BLaER1 treated with 17β-estradiol and CSF1 and Interleukin-3, amounts not matched to agents 10 nM and 100 nM (cell line): ENCODE results near the gene TRAF4.
A peak's percentile ranks its signal among the peaks of the same experiment; 100 is the strongest.

ENCODE experiments used
- H3K27ac ChIP-seq, 11 experiments: shearing (Covaris generic); formaldehyde crosslinking; 2 replicates each; pipeline ENCODE4 v1.8.1; 2022
- H3K27me3 ChIP-seq, 11 experiments: shearing (Covaris generic); formaldehyde crosslinking; 2 replicates each; pipeline ENCODE4 v1.8.1; 2022
- H3K36me3 ChIP-seq, 11 experiments: shearing (Covaris generic); formaldehyde crosslinking; 2 replicates each; pipeline ENCODE4 v1.8.1; 2022
- H3K4me1 ChIP-seq, 10 experiments: shearing (Covaris generic); formaldehyde crosslinking; 2 replicates each; pipeline ENCODE4 v1.8.1; 2022
- H3K4me2 ChIP-seq, 11 experiments: shearing (Covaris generic); formaldehyde crosslinking; 2 replicates each; pipeline ENCODE4 v1.8.1; 2022
- H3K4me3 ChIP-seq, 10 experiments: shearing (Covaris generic); formaldehyde crosslinking; 2 replicates each; pipeline ENCODE4 v1.8.1; 2022
- H3K9ac ChIP-seq, 11 experiments: shearing (Covaris generic); formaldehyde crosslinking; 2 replicates each; pipeline ENCODE4 v1.8.1; 2022
- H3K9me3 ChIP-seq, 11 experiments: shearing (Covaris generic); formaldehyde crosslinking; replicated peaks in 1 of 11; 2 replicates each; pipeline ENCODE4 v1.8.1; 2022
- H4K20me1 ChIP-seq, 11 experiments: shearing (Covaris generic); formaldehyde crosslinking; 2 replicates each; pipeline ENCODE4 v1.8.1; 2022
- Cebpa-rat ChIP-seq, 11 experiments: shearing (Covaris generic); IDR thresholded peaks; 2 replicates each; pipeline ENCODE4 v1.8.1; 2022

Gene TRAF4

DNA sequence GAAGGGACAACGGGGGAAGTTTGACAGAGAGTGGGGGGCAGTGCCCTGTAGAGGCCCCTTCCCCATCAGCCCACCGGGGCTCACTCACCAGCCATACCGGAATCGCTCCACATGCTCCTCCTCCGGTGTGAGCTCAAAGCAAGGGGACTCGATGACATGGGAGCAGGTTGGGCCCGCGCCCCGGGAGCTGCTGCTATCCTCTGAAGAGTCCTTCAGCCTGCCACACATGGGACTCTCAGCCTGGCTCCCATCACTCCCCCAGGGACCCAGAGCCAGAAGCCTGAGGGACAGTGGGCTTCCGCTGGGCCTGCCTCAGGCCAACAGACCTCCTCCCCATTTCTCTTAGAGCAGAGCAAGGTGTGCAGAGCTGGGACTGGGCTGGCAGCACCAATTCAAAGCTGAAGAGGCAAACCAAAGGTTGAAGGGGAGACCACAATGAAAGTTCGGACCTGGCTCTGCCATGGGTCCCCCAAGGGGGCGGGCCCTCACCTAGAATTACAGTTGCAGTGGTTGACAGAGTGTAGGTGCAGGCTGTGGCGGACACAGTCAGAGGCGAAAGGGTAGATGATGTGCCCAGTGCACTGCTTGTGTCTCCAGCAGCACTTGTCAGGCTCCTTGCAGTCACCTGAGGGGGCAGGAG, 39.5 kb upstream of the TRAF4 start:
- H3K27me3 ChIP-seq, result no peaks in the 10 kb centered on the region
- peaks cover 54 to 71% (median 64%) of the 10 kb centered on the region in 11 experiments for H3K36me3 ChIP-seq
- no peak for TF ChIP-seq Cebpa-rat (IDR thresholded peaks at IDR 0.05)
- no peaks in the 10 kb centered on the region for H3K9me3 ChIP-seq
- H3K4me1 ChIP-seq, result peaks cover 0 to 16% (median 6%) of the 10 kb centered on the region in 10 experiments; a peak in 9 of 20 replicates
- no peak overlapping the region for H3K27ac ChIP-seq
- no peak overlapping the region for H3K4me2 ChIP-seq
- no peak overlapping the region for H3K4me3 ChIP-seq
- H4K20me1 ChIP-seq, result peaks cover 0 to 72% (median 16%) of the 10 kb centered on the region in 11 experiments; a peak in 14 of 22 replicates
- peak overlapping the region in 2 of 11 experiments; percentile 29 to 52; a peak in 2 of 22 replicates for H3K9ac ChIP-seq

GRCh38 chr17:28705074-28705659, 38.6 kb upstream of the TRAF4 start:
- Histone ChIP-seq H3K27me3 (no peaks in the 10 kb centered on the region), H3K4me3 (no peak overlapping the region), H3K4me1 (peaks cover 7 to 24% (median 13%) of the 10 kb centered on the region in 10 experiments), H3K4me2 (0 out of 22 replicates have a peak overlapping the region, but pooled peaks of 1 of the 11 experiments have one; percentile 12), H3K27ac (peak overlapping the region in 2 of 11 experiments; percentile 20 to 42; a peak in 3 of 22 replicates), H3K9ac (peak overlapping the region in 5 of 11 experiments; percentile 8 to 52 (median 38); a peak in 5 of 22 replicates), H4K20me1 (peaks cover 0 to 64% (median 16%) of the 10 kb centered on the region in 11 experiments; a peak in 14 of 22 replicates), H3K36me3 (peaks cover 46 to 63% (median 56%) of the 10 kb centered on the region in 11 experiments), H3K9me3 (no peaks in the 10 kb centered on the region)
- no peak for TF ChIP-seq Cebpa-rat (IDR thresholded peaks at IDR 0.05)

- no peak for TF ChIP-seq Cebpa-rat (IDR thresholded peaks at IDR 0.05)
- peak overlapping the region in 4 of 11 experiments; percentile 29 to 52 (median 38); a peak in 5 of 22 replicates for H3K9ac ChIP-seq
- no peak overlapping the region for H3K4me3 ChIP-seq
- peaks cover 39 to 56% (median 49%) of the 10 kb centered on the region in 11 experiments for H3K36me3 ChIP-seq
- peaks cover 12 to 28% (median 18%) of the 10 kb centered on the region in 10 experiments for H3K4me1 ChIP-seq
- peak overlapping the region in 2 of 11 experiments; percentile 20 to 42; a peak in 3 of 22 replicates for H3K27ac ChIP-seq
- no peaks in the 10 kb centered on the region for H3K27me3 ChIP-seq
- H3K9me3 ChIP-seq, result no peaks in the 10 kb centered on the region
- 0 out of 22 replicates have a peak overlapping the region, but pooled peaks of 1 of the 11 experiments have one; percentile 12 for H3K4me2 ChIP-seq
- H4K20me1 ChIP-seq, result peaks cover 0 to 58% (median 16%) of the 10 kb centered on the region in 11 experiments; a peak in 14 of 22 replicates
These were observed 38.0 kb upstream of the TRAF4 start for GRCh38 chr17:28705728-28706334.

- Histone ChIP-seq H3K9me3 (no peaks in the 10 kb centered on the region), H3K4me1 (peaks cover 15 to 31% (median 21%) of the 10 kb centered on the region in 10 experiments), H3K4me2 (no peak overlapping the region), H3K9ac (no peak overlapping the region), H3K27ac (no peak overlapping the region), H3K27me3 (no peaks in the 10 kb centered on the region), H4K20me1 (peaks cover 0 to 49% (median 16%) of the 10 kb centered on the region in 11 experiments; a peak in 14 of 22 replicates), H3K4me3 (no peak overlapping the region), H3K36me3 (peaks cover 31 to 48% (median 41%) of the 10 kb centered on the region in 11 experiments)
- no peak for TF ChIP-seq Cebpa-rat (IDR thresholded peaks at IDR 0.05)
These were observed 37.1 kb upstream of the TRAF4 start for GRCh38 chr17:28706471-28707338.

DNA sequence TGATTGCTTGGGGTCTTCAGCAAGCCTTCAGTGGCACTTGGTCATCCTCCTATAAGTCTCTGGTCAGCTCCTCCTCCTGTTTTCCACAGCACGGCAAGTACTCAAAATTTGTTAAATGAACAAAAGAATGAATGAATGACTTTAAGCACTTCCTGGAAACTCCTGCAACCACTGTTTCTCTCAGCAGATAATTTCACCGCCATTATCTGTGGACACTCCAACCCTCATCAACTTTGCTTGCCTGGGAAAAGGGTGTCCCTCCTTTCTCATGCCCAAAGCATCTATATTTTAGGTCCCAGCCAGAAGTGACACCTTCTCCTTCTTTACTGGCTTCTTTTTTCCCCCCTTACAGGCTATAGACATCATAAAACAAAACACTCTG, 36.5 kb upstream of the TRAF4 start:
- H3K27me3 ChIP-seq, result no peaks in the 10 kb centered on the region
- H4K20me1 ChIP-seq, result peaks cover 0 to 43% (median 13%) of the 10 kb centered on the region in 11 experiments; a peak in 14 of 22 replicates
- TF ChIP-seq Cebpa-rat (IDR thresholded peaks at IDR 0.05), result no peak
- H3K36me3 ChIP-seq, result peaks cover 24 to 41% (median 34%) of the 10 kb centered on the region in 11 experiments
- no peaks in the 10 kb centered on the region for H3K9me3 ChIP-seq
- H3K4me2 ChIP-seq, result no peak overlapping the region
- no peak overlapping the region for H3K4me3 ChIP-seq
- no peak overlapping the region for H3K27ac ChIP-seq
- H3K9ac ChIP-seq, result no peak overlapping the region
- H3K4me1 ChIP-seq, result peaks cover 21 to 37% (median 27%) of the 10 kb centered on the region in 10 experiments

DNA sequence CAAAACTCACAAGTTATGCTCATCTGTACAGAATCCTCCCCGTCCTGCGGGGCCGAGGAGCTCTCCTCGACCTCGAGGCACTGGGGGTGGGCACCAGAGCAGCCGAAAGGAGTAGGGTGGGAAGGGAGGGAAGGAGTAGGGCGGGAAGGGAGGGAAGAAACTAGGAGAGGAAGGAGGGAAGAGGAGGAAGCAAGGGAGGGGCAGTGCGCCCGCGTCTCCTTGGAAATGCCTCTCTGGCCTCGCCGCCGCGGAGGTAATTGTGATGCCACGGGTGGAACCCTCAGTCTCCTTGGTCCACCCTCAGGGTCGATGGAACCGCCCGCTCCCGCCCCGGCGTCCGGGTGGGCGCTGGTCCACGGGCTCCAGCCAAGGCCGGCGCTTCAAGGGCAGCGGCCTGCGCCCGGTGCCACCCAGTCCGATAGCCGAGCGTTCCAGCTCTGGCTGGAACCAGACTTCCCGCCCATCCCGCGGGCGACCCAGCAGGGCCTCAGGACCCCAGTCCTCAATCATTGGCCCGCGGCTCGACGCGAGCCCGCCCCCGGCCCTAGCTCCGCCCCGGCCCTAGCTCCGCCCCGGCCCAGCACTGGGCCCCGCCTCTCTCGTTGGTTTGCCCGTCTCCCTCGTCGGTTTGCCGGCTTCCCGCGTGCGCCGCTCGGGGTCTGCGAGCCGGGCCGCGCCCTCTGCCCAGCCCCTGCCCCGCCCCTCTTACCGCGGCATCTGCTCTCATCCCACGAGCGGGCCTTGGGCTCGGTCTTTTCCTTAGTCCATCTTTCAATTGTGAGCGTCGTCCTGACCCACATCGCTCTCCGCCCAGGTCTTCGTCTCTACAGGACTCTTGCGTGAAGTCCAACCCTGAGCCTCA, 32.7 kb upstream of the TRAF4 start:
- Histone ChIP-seq H3K9ac (peak overlapping the region; percentile 86 to 96 (median 91)), H3K9me3 (no peaks in the 10 kb centered on the region), H3K36me3 (peaks cover 20 to 39% (median 32%) of the 10 kb centered on the region in 11 experiments), H3K27me3 (no peaks in the 10 kb centered on the region), H3K4me1 (peaks cover 37 to 57% (median 42%) of the 10 kb centered on the region in 10 experiments), H3K4me2 (peak overlapping the region; percentile 94 to 99 (median 98)), H3K27ac (peak overlapping the region; percentile 76 to 98 (median 94)), H4K20me1 (peaks cover 0 to 30% (median 16%) of the 10 kb centered on the region in 11 experiments; a peak in 13 of 22 replicates), H3K4me3 (peak overlapping the region; percentile 63 to 81 (median 70))
- no peak for TF ChIP-seq Cebpa-rat (IDR thresholded peaks at IDR 0.05)

DNA sequence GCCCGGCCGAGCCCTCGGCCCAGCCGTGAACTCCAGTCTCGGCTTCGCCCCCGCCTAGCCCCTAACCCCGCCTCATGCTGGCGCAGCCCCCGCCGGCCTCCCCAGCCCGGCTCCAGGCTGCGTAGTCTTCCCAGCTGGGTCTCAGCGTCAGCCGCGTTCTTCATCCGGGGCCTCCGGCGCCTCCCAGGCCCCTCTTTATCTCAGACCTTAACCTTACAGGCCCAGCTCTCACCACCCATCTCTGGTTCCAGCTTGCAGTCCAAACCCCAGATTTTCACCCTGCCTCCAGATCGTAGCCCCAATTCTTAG, 32.1 kb upstream of the TRAF4 start, which contains the start of gene PROCA1:
TSS of gene PROCA1 (minus strand) at position 166 of the 309 bp plus-strand sequence. CDS start 228 bp downstream, outside the sequence.
- Histone ChIP-seq H3K27ac (peak within 1 kb of the TSS; percentile 76 to 98 (median 94)), H3K4me1 (peaks cover 42 to 63% (median 48%) of the 10 kb centered on the region in 10 experiments), H3K4me2 (peak within 1 kb of the TSS; percentile 94 to 99 (median 98)), H3K9me3 (no peaks in the 10 kb centered on the region), H3K4me3 (peak within 1 kb of the TSS; percentile 63 to 81 (median 70)), H3K27me3 (no peaks in the 10 kb centered on the region), H3K9ac (peak within 1 kb of the TSS; percentile 86 to 96 (median 91)), H4K20me1 (peaks cover 0 to 36% (median 16%) of the 10 kb centered on the region in 11 experiments; a peak in 13 of 22 replicates), H3K36me3 (peaks cover 20 to 38% (median 33%) of the 10 kb centered on the region in 11 experiments)
- no peak for TF ChIP-seq Cebpa-rat (IDR thresholded peaks at IDR 0.05)
